ENCODE measurements around the gene SH3GLB2. TPM values are rescaled to one million over a fixed set of nuclear protein-coding genes. Genes with fewer than 3 reads are reported as not detected.

Gene SH3GLB2
- total and polyA plus RNA-seq, 10 of the 15 experiments (the other 5 are each of a cell fraction or from before 2014, with no cell fraction given), result 0.21 to 61.3 (median 30.8) TPM

GRCh38 chr9:129073404-129073803, 45.3 kb upstream of the SH3GLB2 start:
- Histone ChIP-seq H3K27me3 (replicated peaks in 1 of 2; ENCODE audit: control insufficient read depth in 2 of 2, insufficient read depth in 2 of 2, low read length in 1 of 2) (no peaks in the 10 kb centered on the region), H3K9me3 (replicated peaks; ENCODE audit: control insufficient read depth, insufficient read depth, low read length) (no peaks in the 10 kb centered on the region), H3K4me3 (no peak overlapping the region), H3K4me2 (ENCODE audit: control insufficient read depth, insufficient read depth) (no peak overlapping the region), H3K4me1 (ENCODE audit: control insufficient read depth, insufficient read depth, low read length) (peaks cover 12% of the 10 kb centered on the region), H4K20me1 (ENCODE audit: control insufficient read depth, insufficient read depth) (no peaks in the 10 kb centered on the region), H3K27ac (ENCODE audit: control insufficient read depth, insufficient read depth) (no peak overlapping the region), H3K9ac (ENCODE audit: control insufficient read depth, insufficient read depth, low read length) (no peak overlapping the region), H2AFZ (ENCODE audit: control insufficient read depth, low read depth, low read length) (no peak overlapping the region), H3K36me3 (ENCODE audit: control insufficient read depth in 2 of 2, insufficient read depth in 2 of 2, low read length in 1 of 2) (no peaks in the 10 kb centered on the region; a peak in 1 of 4 replicates), H3K79me2 (ENCODE audit: control insufficient read depth, insufficient read depth, low read length) (no peaks in the 10 kb centered on the region)
- FAIRE-seq (no peak), ATAC-seq (no peak), DNase-seq (ENCODE audit: low read depth, low spot score) (no peak)
- POLR2A ChIA-PET, result interaction anchor here (0.6 kb wide), 1 partner anchor 773 kb away, joined by 3 read pairs; no protein-coding TSS in a partner anchor
- SMC1A ChIA-PET (ENCODE audit: uncharacterized antibody, unreplicated experiment), result no interaction called here
- intact Hi-C loops (cut with micrococcal nuclease; ENCODE audit: unreplicated experiment), result no loop called here
- RAD21 ChIA-PET (ENCODE audit: unreplicated experiment), result no interaction called here
- in situ Hi-C loops (cut with MboI), result no loop called here
- BruUV-seq (replicated peaks), result no TSS peak
- CTCF ChIA-PET, result interaction anchor here (1.4 kb wide), 1 partner anchor 29 kb away, joined by 3 read pairs; no protein-coding TSS in a partner anchor
- WGBS (ENCODE audit: insufficient coverage, insufficient replicate concordance, low lambda C conversion rate, missing lambda C conversion rate), result 80% methylated on average over 8 of the region's 8 CpGs
- no peak for TF ChIP-seq NFYA (IDR thresholded peaks at IDR 0.05; ENCODE audit: borderline replicate concordance, low read depth, low read length)
- TF ChIP-seq PBX3 (IDR thresholded peaks at IDR 0.05; ENCODE audit: insufficient replicate concordance, low read depth, low read length), result no peak
- TF ChIP-seq RBBP5 (conservative IDR thresholded peaks at IDR 0.05), result no peak
- no peak for TF ChIP-seq ZNF207 (IDR thresholded peaks at IDR 0.05; ENCODE audit: borderline replicate concordance)
- no peak for TF ChIP-seq PAX8 (IDR thresholded peaks at IDR 0.05)
- no peak for TF ChIP-seq CBX3 (IDR thresholded peaks at IDR 0.05; ENCODE audit: borderline replicate concordance, low read depth)
- no peak for TF ChIP-seq RAD21 (IDR thresholded peaks at IDR 0.05; ENCODE audit: insufficient read depth, low read depth, low read length)
- TF ChIP-seq ZNF217 (IDR thresholded peaks at IDR 0.05), result no peak
- TF ChIP-seq POLR2AphosphoS2 (IDR thresholded peaks at IDR 0.05; ENCODE audit: low read depth, low read length), result no peak
- TF ChIP-seq ATF2 (IDR thresholded peaks at IDR 0.05; ENCODE audit: low read length), result no peak
- no peak for TF ChIP-seq CBFB (IDR thresholded peaks at IDR 0.05; ENCODE audit: low read depth)
